Measurements from ENCODE around the gene SEZ6L. TPM values are rescaled to one million over a fixed set of nuclear protein-coding genes. Genes with fewer than 3 reads are reported as not detected.

Gene SEZ6L
- total and polyA plus RNA-seq, 10 of the 15 experiments (the other 5 are each of a cell fraction or from before 2014, with no cell fraction given), result not detected

DNA sequence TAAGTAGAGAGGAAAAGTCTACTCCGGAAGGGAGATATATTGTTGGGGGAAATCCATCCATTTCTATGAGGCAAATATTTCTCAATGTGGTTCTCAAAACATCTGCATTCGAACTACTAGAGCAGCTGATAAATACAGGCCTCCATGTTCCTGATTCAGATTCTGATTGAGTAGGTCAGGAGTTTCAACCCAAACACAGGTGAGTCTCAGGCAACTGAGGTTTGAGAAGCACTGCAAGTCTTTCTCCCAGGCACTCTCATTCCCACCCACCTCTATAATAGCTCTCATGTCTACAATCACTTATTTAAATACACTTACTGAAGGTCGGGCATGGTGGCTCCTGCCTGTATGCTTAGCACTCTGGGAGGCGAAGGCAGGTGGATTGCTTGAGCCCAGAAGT lies 245.1 kb downstream of the SEZ6L start (continued):
- TF ChIP-seq RAD21 (IDR thresholded peaks at IDR 0.05; ENCODE audit: insufficient read depth, low read depth, low read length) (no peak), CBX3 (IDR thresholded peaks at IDR 0.05; ENCODE audit: borderline replicate concordance, low read depth) (no peak), JUND (IDR thresholded peaks at IDR 0.05; ENCODE audit: low read depth, low read length) (no peak), TBL1XR1 (IDR thresholded peaks at IDR 0.05; ENCODE audit: low read depth, low read length) (no peak)

DNA sequence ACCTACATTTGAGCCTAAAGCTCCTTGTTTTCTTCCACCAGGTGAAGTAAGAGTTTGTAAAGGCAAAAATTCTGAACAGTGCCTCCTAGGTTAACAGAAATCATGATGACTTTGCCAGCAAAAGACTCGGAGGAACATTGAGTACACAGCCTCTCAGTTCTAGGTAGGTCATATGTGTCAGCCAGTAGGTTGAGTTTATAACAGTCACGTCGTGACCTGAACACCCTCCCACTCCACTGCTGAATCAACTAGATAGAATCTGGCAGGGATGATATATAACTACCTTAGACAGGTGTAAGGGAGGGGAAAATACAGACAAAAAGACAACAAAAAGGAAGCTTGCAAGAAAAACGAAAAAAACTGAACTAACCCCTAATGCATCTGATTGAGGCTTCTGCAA lies 247.0 kb downstream of the SEZ6L start:
- H3K27ac ChIP-seq (ENCODE audit: control insufficient read depth, insufficient read depth), result no peak overlapping the region
- no peak for DNase-seq (ENCODE audit: low read depth, low spot score)
- in situ Hi-C loops (cut with MboI), result no loop called here
- no peak overlapping the region for H3K4me2 ChIP-seq (ENCODE audit: control insufficient read depth, insufficient read depth)
- H3K4me1 ChIP-seq (ENCODE audit: control insufficient read depth, insufficient read depth, low read length), result no peaks in the 10 kb centered on the region
- no peak overlapping the region for H3K9ac ChIP-seq (ENCODE audit: control insufficient read depth, insufficient read depth, low read length)
- no peaks in the 10 kb centered on the region for H3K36me3 ChIP-seq (ENCODE audit: control insufficient read depth in 2 of 2, insufficient read depth in 2 of 2, low read length in 1 of 2)
- peak; percentile 69 for FAIRE-seq
- ChIA-PET SMC1A (ENCODE audit: uncharacterized antibody, unreplicated experiment) (interaction anchor here (0.6 to 0.7 kb wide), 2 partner anchors 11 to 46 kb away, joined by 3 read pairs; no protein-coding TSS in a partner anchor), POLR2A (interaction anchor here (0.6 kb wide), 1 partner anchor 82 kb away, joined by 4 read pairs; no protein-coding TSS in a partner anchor), RAD21 (ENCODE audit: unreplicated experiment) (no interaction called here), CTCF (interaction anchor here (0.6 kb wide), 1 partner anchor 58 kb away, joined by 4 read pairs; no protein-coding TSS in a partner anchor)
- no peak overlapping the region for H3K4me3 ChIP-seq
- no peak for ATAC-seq
- H2AFZ ChIP-seq (ENCODE audit: control insufficient read depth, low read depth, low read length), result no peak overlapping the region
- 24% methylated on average over 4 of the region's 4 CpGs for WGBS (ENCODE audit: insufficient coverage, insufficient replicate concordance, low lambda C conversion rate, missing lambda C conversion rate)
- intact Hi-C loops (cut with micrococcal nuclease; ENCODE audit: unreplicated experiment), result no loop called here
- no peaks in the 10 kb centered on the region for H4K20me1 ChIP-seq (ENCODE audit: control insufficient read depth, insufficient read depth)
- no peaks in the 10 kb centered on the region for H3K9me3 ChIP-seq (replicated peaks; ENCODE audit: control insufficient read depth, insufficient read depth, low read length)
- peaks cover 0 to 1% of the 10 kb centered on the region in 2 experiments; a peak in 3 of 4 replicates for H3K27me3 ChIP-seq (replicated peaks in 1 of 2; ENCODE audit: control insufficient read depth in 2 of 2, insufficient read depth in 2 of 2, low read length in 1 of 2)
- BruUV-seq (replicated peaks), result no TSS peak
- H3K79me2 ChIP-seq (ENCODE audit: control insufficient read depth, insufficient read depth, low read length), result no peaks in the 10 kb centered on the region
- TF ChIP-seq, protein P1, sequence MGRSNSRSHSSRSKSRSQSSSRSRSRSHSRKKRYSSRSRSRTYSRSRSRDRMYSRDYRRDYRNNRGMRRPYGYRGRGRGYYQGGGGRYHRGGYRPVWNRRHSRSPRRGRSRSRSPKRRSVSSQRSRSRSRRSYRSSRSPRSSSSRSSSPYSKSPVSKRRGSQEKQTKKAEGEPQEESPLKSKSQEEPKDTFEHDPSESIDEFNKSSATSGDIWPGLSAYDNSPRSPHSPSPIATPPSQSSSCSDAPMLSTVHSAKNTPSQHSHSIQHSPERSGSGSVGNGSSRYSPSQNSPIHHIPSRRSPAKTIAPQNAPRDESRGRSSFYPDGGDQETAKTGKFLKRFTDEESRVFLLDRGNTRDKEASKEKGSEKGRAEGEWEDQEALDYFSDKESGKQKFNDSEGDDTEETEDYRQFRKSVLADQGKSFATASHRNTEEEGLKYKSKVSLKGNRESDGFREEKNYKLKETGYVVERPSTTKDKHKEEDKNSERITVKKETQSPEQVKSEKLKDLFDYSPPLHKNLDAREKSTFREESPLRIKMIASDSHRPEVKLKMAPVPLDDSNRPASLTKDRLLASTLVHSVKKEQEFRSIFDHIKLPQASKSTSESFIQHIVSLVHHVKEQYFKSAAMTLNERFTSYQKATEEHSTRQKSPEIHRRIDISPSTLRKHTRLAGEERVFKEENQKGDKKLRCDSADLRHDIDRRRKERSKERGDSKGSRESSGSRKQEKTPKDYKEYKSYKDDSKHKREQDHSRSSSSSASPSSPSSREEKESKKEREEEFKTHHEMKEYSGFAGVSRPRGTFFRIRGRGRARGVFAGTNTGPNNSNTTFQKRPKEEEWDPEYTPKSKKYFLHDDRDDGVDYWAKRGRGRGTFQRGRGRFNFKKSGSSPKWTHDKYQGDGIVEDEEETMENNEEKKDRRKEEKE (IDR thresholded peaks at IDR 0.05), result no peak
- TF ChIP-seq EGR1 (IDR thresholded peaks at IDR 0.05; ENCODE audit: borderline replicate concordance in 1 of 2, low read depth in 2 of 2, low read length in 2 of 2), result no peak
- TF ChIP-seq CREM (IDR thresholded peaks at IDR 0.05; ENCODE audit: low read depth), result no peak
- TF ChIP-seq BHLHE40 (IDR thresholded peaks at IDR 0.05; ENCODE audit: borderline replicate concordance in 1 of 2, low read depth in 2 of 2, low read length in 1 of 2), result no peak
- TF ChIP-seq EZH2 (IDR thresholded peaks at IDR 0.05; ENCODE audit: borderline replicate concordance, control insufficient read depth, low read depth, low read length), result no peak
- TF ChIP-seq, protein P2, sequence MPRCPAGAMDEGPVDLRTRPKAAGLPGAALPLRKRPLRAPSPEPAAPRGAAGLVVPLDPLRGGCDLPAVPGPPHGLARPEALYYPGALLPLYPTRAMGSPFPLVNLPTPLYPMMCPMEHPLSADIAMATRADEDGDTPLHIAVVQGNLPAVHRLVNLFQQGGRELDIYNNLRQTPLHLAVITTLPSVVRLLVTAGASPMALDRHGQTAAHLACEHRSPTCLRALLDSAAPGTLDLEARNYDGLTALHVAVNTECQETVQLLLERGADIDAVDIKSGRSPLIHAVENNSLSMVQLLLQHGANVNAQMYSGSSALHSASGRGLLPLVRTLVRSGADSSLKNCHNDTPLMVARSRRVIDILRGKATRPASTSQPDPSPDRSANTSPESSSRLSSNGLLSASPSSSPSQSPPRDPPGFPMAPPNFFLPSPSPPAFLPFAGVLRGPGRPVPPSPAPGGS (IDR thresholded peaks at IDR 0.05; ENCODE audit: borderline replicate concordance, insufficient read depth, low read depth, low read length, poor library complexity, severe bottlenecking), result no peak
- no peak for TF ChIP-seq ZNF622 (IDR thresholded peaks at IDR 0.05)
- no peak for TF ChIP-seq SIX5 (IDR thresholded peaks at IDR 0.05; ENCODE audit: low read depth, low read length, severe bottlenecking)
- TF ChIP-seq, protein P3, sequence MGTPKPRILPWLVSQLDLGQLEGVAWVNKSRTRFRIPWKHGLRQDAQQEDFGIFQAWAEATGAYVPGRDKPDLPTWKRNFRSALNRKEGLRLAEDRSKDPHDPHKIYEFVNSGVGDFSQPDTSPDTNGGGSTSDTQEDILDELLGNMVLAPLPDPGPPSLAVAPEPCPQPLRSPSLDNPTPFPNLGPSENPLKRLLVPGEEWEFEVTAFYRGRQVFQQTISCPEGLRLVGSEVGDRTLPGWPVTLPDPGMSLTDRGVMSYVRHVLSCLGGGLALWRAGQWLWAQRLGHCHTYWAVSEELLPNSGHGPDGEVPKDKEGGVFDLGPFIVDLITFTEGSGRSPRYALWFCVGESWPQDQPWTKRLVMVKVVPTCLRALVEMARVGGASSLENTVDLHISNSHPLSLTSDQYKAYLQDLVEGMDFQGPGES (IDR thresholded peaks at IDR 0.05), result no peak
- TF ChIP-seq, protein P4, sequence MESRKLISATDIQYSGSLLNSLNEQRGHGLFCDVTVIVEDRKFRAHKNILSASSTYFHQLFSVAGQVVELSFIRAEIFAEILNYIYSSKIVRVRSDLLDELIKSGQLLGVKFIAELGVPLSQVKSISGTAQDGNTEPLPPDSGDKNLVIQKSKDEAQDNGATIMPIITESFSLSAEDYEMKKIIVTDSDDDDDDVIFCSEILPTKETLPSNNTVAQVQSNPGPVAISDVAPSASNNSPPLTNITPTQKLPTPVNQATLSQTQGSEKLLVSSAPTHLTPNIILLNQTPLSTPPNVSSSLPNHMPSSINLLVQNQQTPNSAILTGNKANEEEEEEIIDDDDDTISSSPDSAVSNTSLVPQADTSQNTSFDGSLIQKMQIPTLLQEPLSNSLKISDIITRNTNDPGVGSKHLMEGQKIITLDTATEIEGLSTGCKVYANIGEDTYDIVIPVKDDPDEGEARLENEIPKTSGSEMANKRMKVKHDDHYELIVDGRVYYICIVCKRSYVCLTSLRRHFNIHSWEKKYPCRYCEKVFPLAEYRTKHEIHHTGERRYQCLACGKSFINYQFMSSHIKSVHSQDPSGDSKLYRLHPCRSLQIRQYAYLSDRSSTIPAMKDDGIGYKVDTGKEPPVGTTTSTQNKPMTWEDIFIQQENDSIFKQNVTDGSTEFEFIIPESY (IDR thresholded peaks at IDR 0.05), result no peak
- no peak for TF ChIP-seq SREBF2 (IDR thresholded peaks at IDR 0.05; ENCODE audit: low read length)
- no peak for TF ChIP-seq HDAC6 (IDR thresholded peaks at IDR 0.05; ENCODE audit: unreplicated experiment)
